MM.1S (cell line): ENCODE results near the gene CAMK4.
"Not testable (repeated sequence)": the region's sequence is repeated elsewhere in the genome, so short reads cannot be mapped to it uniquely, and the experiment has no call there.

ENCODE experiments used
- DNase-seq: peaks from one replicate; pipeline ENCODE4 v3.0.0-alpha.2; 2015
- H2AFZ ChIP-seq: fragments of 300-600 bp; sonication (generic); 2 replicates; pipeline ENCODE4 v1.6.0; 2016; ENCODE audit warnings: antibody characterized with exemption, low read length
- H3F3A ChIP-seq: fragments of 300-600 bp; sonication (generic); 2 replicates; pipeline ENCODE4 v1.6.1; 2016; ENCODE audit warnings: mild to moderate bottlenecking, antibody characterized with exemption, low read length, moderate library complexity, mixed read lengths; ENCODE audit not compliant: insufficient read depth
- H3K27ac ChIP-seq: fragments of 300-600 bp; sonication (generic); 2 replicates; pipeline ENCODE4 v1.5.1; 2016; ENCODE audit warnings: mild to moderate bottlenecking, low read length
- H3K27me3 ChIP-seq: fragments of 300-600 bp; sonication (generic); replicated peaks from 2 replicates; pipeline ENCODE4 v1.6.0; 2016; ENCODE audit warnings: low read length; ENCODE audit not compliant: insufficient read depth
- H3K36me3 ChIP-seq: fragments of 300-600 bp; sonication (generic); replicated peaks from 2 replicates; pipeline ENCODE4 v1.6.1; 2016; ENCODE audit warnings: mild to moderate bottlenecking, low read length, mixed read lengths; ENCODE audit not compliant: insufficient read depth
- H3K4me1 ChIP-seq: fragments of 300-600 bp; sonication (generic); 2 replicates; pipeline ENCODE4 v1.6.1; 2016; ENCODE audit warnings: low read length, mixed read lengths
- H3K4me2 ChIP-seq: fragments of 300-600 bp; sonication (generic); 2 replicates; pipeline ENCODE4 v1.6.0; 2016; ENCODE audit warnings: low read depth, low read length
- H3K4me3 ChIP-seq: fragments of 300-600 bp; sonication (generic); 2 replicates; pipeline ENCODE4 v1.5.1; 2016; ENCODE audit warnings: low read length, mixed read lengths
- H3K79me2 ChIP-seq: fragments of 300-600 bp; sonication (generic); 2 replicates; pipeline ENCODE4 v1.6.1; 2016; ENCODE audit warnings: mixed run types, low read length, mixed read lengths
- H3K9ac ChIP-seq: fragments of 300-600 bp; sonication (generic); 2 replicates; pipeline ENCODE4 v1.6.1; 2016; ENCODE audit warnings: low read length, mixed read lengths
- H3K9me2 ChIP-seq: fragments of 300-600 bp; sonication (generic); replicated peaks from 2 replicates; pipeline ENCODE4 v1.6.1; 2016; ENCODE audit warnings: mild to moderate bottlenecking, low read length, mixed read lengths; ENCODE audit not compliant: insufficient read depth
- H3K9me3 ChIP-seq: fragments of 300-600 bp; sonication (generic); replicated peaks from 2 replicates; pipeline ENCODE4 v1.6.1; 2016; ENCODE audit warnings: mild to moderate bottlenecking, low read length, mixed read lengths; ENCODE audit not compliant: insufficient read depth
- H4K20me1 ChIP-seq: fragments of 300-600 bp; sonication (generic); 2 replicates; pipeline ENCODE4 v1.6.1; 2016; ENCODE audit warnings: mild to moderate bottlenecking, low read length, moderate library complexity, mixed read lengths; ENCODE audit not compliant: insufficient read depth
- CTCF ChIP-seq: fragments of 300-600 bp; sonication (generic); IDR thresholded peaks from 2 replicates; pipeline ENCODE4 v1.5.1; 2016; ENCODE audit warnings: antibody characterized with exemption, low read length, mixed read lengths
- EZH2 ChIP-seq: fragments of 300-600 bp; sonication (generic); optimal IDR thresholded peaks from 2 replicates; pipeline ENCODE3; 2017; ENCODE audit warnings: low read depth, mild to moderate bottlenecking, antibody characterized with exemption, low read length, mixed read lengths
- EZH2phosphoT487 ChIP-seq: fragments of 300-600 bp; sonication (generic); IDR thresholded peaks from 2 replicates; pipeline ENCODE4 v1.6.1; 2018; ENCODE audit warnings: antibody characterized with exemption, low read length

CAMK4 gene

DNA sequence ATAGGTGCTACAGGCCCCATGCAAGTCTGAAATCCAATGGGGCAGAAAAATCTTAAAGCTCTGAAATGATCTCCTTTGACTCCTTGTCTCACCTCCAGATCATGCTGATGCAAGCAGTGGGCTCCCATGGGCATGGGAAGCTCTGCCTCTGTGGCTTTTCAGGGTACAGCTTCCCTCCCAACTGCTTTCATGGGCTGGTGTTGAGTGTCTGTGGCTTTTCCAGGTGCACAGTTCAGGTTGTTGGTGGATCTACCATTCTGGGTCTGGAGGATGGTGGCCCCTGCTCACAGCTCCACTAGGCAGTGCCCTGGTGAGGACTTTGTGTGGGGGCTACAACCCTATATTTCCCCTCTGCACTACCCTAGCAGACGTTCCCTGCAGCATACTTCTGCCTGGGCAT lies 184.6 kb downstream of the CAMK4 start:
- no peak for TF ChIP-seq EZH2
- TF ChIP-seq CTCF: no peak
- no peak for TF ChIP-seq EZH2phosphoT487
- Histone ChIP-seq H3K27me3 (no peaks in the 10 kb centered on the region), H4K20me1 (no peaks in the 10 kb centered on the region), H3K36me3 (no peaks in the 10 kb centered on the region), H3F3A (no peaks in the 10 kb centered on the region), H3K9me2 (no peaks in the 10 kb centered on the region), H3K9me3 (no peaks in the 10 kb centered on the region), H3K4me2 (no peak overlapping the region), H3K79me2 (no peaks in the 10 kb centered on the region), H3K4me1 (no peaks in the 10 kb centered on the region), H2AFZ (no peak overlapping the region), H3K9ac (no peak overlapping the region), H3K27ac (no peak overlapping the region), H3K4me3 (no peak overlapping the region)
- DNase-seq: no peak

GRCh38 chr5:111409266-111409665 lies 185.1 kb downstream of the CAMK4 start:
- not testable (repeated sequence) for H3K9me2 ChIP-seq, DNase-seq, H3K27ac ChIP-seq, H3K79me2 ChIP-seq, H2AFZ ChIP-seq, H3K9me3 ChIP-seq, H3K4me1 ChIP-seq, H3K4me2 ChIP-seq, H3K4me3 ChIP-seq, H3K27me3 ChIP-seq, H4K20me1 ChIP-seq, H3F3A ChIP-seq, H3K36me3 ChIP-seq, H3K9ac ChIP-seq

DNA sequence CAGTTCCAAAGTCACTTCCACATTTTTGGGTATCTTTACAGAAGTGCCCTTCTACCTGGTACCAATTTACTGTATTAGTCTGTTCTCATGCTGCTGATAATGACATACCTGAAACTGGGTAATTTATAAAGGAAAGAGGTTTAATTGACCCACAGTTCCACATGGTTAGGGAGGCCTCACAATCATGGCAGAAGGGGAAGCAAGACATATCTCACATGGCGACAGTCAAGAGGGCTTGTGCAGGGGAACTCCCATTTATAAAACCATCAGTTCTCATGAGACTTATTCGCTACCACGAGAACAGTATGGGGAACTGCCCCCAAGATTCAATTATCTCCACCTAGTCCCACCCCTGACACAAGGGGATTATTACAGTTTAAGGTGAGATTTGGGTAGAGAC lies 185.9 kb downstream of the CAMK4 start:
- not testable (repeated sequence) for H3K9me3 ChIP-seq, H3K9me2 ChIP-seq, H3K9ac ChIP-seq, DNase-seq, H3K79me2 ChIP-seq, H3K27me3 ChIP-seq, H3K36me3 ChIP-seq, H4K20me1 ChIP-seq, H3F3A ChIP-seq, H3K27ac ChIP-seq, H3K4me2 ChIP-seq, H3K4me1 ChIP-seq, H2AFZ ChIP-seq, H3K4me3 ChIP-seq

- Histone ChIP-seq H3K9me3 (no peaks in the 10 kb centered on the region; the same call in 1 of the 2 replicates), H3K4me1 (no peaks in the 10 kb centered on the region), H3F3A (no peaks in the 10 kb centered on the region), H3K27ac (no peak overlapping the region), H3K36me3 (no peaks in the 10 kb centered on the region), H3K4me2 (no peak overlapping the region), H3K27me3 (no peaks in the 10 kb centered on the region), H2AFZ (no peak overlapping the region), H3K9me2 (no peaks in the 10 kb centered on the region), H3K4me3 (no peak overlapping the region), H3K9ac (no peak overlapping the region), H4K20me1 (no peaks in the 10 kb centered on the region), H3K79me2 (no peaks in the 10 kb centered on the region)
- no peak for DNase-seq
- TF ChIP-seq CTCF: no peak
- TF ChIP-seq EZH2: no peak
- TF ChIP-seq EZH2phosphoT487: no peak
These were observed 187.1 kb downstream of the CAMK4 start for GRCh38 chr5:111411301-111411700.
